ENCODE results near the gene RBBP9.
A peak's percentile ranks its signal among the peaks of the same experiment; 100 is the strongest.
"Not testable (repeated sequence)": the region's sequence is repeated elsewhere in the genome, so short reads cannot be mapped to it uniquely, and the experiment has no call there.

Gene RBBP9
- 6.7 to 17.7 (median 11.7) reads per million in 4 donors for total RNA-seq

GRCh38 chr20:18496740-18497592, at the start of gene RBBP9:
TSS of gene RBBP9 (minus strand) at chr20:18497225. CDS start at chr20:18497167, 58 bp downstream.
- peak; percentile 39 to 79 (median 60) for DNase-seq

- no peak for DNase-seq
Observed at GRCh38 chr20:18545566-18545965, 48.5 kb upstream of the RBBP9 start.

- no peak for DNase-seq
Observed at GRCh38 chr20:18543932-18544331, 46.9 kb upstream of the RBBP9 start.

- DNase-seq, result no peak
Observed at GRCh38 chr20:18543216-18543615, 46.2 kb upstream of the RBBP9 start.

- no peak for DNase-seq
Observed at GRCh38 chr20:18541741-18542140, 44.7 kb upstream of the RBBP9 start.

- DNase-seq, result no peak
Observed at GRCh38 chr20:18537651-18538050, 40.6 kb upstream of the RBBP9 start.

- no peak for DNase-seq
Observed at GRCh38 chr20:18533978-18534644, 37.1 kb upstream of the RBBP9 start.

GRCh38 chr20:18533491-18533890, 36.5 kb upstream of the RBBP9 start:
- no peak for DNase-seq

GRCh38 chr20:18532626-18533025, 35.6 kb upstream of the RBBP9 start:
- no peak for DNase-seq

- DNase-seq, result no peak
Observed at GRCh38 chr20:18529041-18529440, 32.0 kb upstream of the RBBP9 start.

- DNase-seq, result no peak
Observed at GRCh38 chr20:18527836-18528235, 30.8 kb upstream of the RBBP9 start.

- DNase-seq, result no peak
Observed at GRCh38 chr20:18527339-18527738, 30.3 kb upstream of the RBBP9 start.

GRCh38 chr20:18526761-18527160, 29.7 kb upstream of the RBBP9 start:
- DNase-seq, result not testable (repeated sequence)

- DNase-seq, result no peak
Observed at GRCh38 chr20:18524646-18525045, 27.6 kb upstream of the RBBP9 start.

GRCh38 chr20:18523066-18523465, 26.0 kb upstream of the RBBP9 start:
- DNase-seq, result no peak

GRCh38 chr20:18522066-18522465, 25.0 kb upstream of the RBBP9 start:
- DNase-seq, result not testable (repeated sequence)

- DNase-seq, result no peak
Observed at GRCh38 chr20:18515973-18516372, 18.9 kb upstream of the RBBP9 start.

- DNase-seq, result no peak
Observed at GRCh38 chr20:18514127-18514526, 17.1 kb upstream of the RBBP9 start.

GRCh38 chr20:18513208-18513607, 16.2 kb upstream of the RBBP9 start:
- DNase-seq, result no peak

- DNase-seq, result no peak
Observed at GRCh38 chr20:18511571-18511970, 14.5 kb upstream of the RBBP9 start.

GRCh38 chr20:18507218-18508191, 10.5 kb upstream of the RBBP9 start, which contains the start of gene SEC23B:
TSS of gene SEC23B (plus strand) at chr20:18507940. CDS start at chr20:18510836, 2,896 bp downstream.
- DNase-seq, result peak; percentile 92 to 99 (median 94)

- DNase-seq, result peak in 1 of 5 donors; percentile 21
Observed at GRCh38 chr20:18506744-18507143, 9.7 kb upstream of the RBBP9 start.
